ENCODE results near the gene WWC1. TPM values are rescaled to one million over a fixed set of nuclear protein-coding genes. Genes with fewer than 3 reads are reported as not detected.
"Not testable (repeated sequence)": the region's sequence is repeated elsewhere in the genome, so short reads cannot be mapped to it uniquely, and the experiment has no call there.

The WWC1 gene
- total RNA-seq, 1 experiment from 2014 or later = 38.3 TPM

DNA sequence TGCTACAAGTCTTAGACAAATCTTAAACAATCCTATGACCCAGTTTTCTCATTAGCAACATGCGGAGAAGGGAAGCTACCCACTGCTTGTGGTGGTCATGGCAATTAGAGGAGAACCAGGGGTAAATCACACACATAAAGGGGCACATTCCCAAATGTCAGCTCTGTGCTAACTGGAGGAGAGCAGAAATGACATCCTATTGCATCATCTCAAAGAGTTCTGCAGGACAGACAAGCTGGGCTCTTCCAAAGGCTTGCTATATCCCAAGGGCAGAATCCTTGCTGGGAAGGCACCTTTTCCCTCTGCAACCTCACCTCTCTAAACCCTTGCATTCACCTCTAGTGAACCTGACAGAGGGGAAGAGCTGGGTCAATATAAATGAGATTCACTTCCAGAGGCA is 17.0 kb upstream of the WWC1 start:
- Histone ChIP-seq H3K36me3 (no peaks in the 10 kb centered on the region), H3K27me3 (no peaks in the 10 kb centered on the region), H3K4me3 (no peak overlapping the region), H3K9me3 (no peaks in the 10 kb centered on the region)
- no peak for DNase-seq

DNA sequence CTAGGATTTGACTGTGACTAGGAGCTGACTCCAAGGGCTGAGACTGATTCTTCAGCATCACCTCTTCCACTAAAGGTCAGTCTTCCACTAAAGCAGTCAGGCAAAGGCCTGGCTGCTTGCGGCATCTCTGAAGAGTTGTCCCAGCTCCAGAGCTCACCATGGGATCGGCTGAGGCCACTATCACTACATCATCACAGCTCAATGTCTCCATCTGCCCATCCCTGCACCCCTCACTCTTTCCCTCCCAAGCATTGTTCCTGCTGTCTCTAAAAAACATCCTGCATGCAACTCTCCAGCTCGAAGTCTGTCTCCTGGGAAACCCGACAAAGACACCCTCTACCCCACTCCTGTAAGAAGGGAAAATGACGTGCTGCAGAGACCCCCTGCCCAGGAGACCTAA is 15.5 kb upstream of the WWC1 start:
- Histone ChIP-seq H3K9me3 (no peaks in the 10 kb centered on the region), H3K27me3 (no peaks in the 10 kb centered on the region), H3K36me3 (no peaks in the 10 kb centered on the region), H3K4me3 (no peak overlapping the region)
- DNase-seq = no peak

DNA sequence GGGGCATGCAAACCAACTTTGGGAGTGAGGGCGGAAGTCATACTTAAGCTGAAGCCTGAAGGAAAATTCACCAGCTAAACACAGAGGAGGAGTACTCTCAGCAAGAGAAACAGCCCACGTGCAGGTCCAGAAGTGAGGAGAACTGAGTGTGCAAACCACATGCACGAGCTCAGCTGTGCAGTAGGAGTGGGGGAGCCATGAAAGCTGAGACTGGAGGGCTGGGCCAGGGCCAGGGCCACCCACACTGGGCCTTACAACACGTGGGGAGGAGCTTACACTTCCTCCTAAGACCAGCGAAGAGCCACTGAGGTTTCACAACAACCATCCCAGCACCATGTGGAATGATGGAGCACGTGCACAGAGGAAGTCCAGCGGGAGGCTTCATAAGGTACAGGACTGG is 9.3 kb upstream of the WWC1 start:
- DNase-seq = no peak
- peaks cover 14% of the 10 kb centered on the region for H3K9me3 ChIP-seq

DNA sequence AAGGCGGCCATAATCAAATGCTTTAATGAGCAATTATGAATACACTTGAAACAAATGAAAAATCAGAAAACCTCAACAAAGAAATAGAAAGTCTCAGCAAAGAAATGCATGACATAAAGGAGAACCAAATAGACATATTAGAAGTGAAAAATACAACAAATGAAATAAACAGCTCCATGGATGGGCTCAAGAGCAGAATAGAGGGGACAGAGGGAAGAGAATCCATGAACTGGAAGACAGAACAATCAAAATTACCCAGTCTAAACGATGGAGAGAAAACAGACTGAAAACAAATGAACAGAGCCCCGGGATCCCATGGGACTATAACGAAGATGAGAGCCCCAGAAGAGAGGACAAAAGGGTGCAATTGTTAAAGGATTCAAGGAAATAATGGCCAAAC is 6.6 kb upstream of the WWC1 start:
- DNase-seq = no peak
- no peak overlapping the region for H3K4me3 ChIP-seq

More for the DNA sequence above, 9.3 kb upstream of the WWC1 start:
- H3K27me3 ChIP-seq = peaks cover 3% of the 10 kb centered on the region; the same call in 1 of the 2 replicates
- H3K4me3 ChIP-seq = no peak overlapping the region
- no peaks in the 10 kb centered on the region for H3K36me3 ChIP-seq

DNA sequence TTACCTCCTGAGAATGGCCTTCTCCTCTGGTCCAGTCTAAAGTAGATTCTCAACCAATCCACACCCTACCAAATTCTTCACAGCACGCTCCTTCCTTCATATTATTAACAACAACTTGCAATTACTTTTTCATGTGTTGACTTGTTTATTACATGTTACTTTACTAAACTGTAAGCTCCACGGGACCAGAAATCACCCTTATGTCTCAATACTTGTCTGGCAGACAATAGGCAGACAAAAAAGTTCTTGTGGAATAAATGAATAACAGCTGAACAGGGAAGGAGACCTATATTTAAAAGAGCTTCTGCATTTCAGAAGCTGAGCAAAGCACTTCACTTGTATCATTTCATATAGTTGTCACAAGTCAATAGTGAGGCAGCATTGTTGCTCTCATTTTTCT is 5.7 kb upstream of the WWC1 start:
- Histone ChIP-seq H3K4me3 (no peak overlapping the region), H3K36me3 (no peaks in the 10 kb centered on the region)

More for the DNA sequence above, 6.6 kb upstream of the WWC1 start:
- Histone ChIP-seq H3K9me3 (peaks cover 14% of the 10 kb centered on the region), H3K36me3 (no peaks in the 10 kb centered on the region), H3K27me3 (peaks cover 3% of the 10 kb centered on the region; the same call in 1 of the 2 replicates)

DNA sequence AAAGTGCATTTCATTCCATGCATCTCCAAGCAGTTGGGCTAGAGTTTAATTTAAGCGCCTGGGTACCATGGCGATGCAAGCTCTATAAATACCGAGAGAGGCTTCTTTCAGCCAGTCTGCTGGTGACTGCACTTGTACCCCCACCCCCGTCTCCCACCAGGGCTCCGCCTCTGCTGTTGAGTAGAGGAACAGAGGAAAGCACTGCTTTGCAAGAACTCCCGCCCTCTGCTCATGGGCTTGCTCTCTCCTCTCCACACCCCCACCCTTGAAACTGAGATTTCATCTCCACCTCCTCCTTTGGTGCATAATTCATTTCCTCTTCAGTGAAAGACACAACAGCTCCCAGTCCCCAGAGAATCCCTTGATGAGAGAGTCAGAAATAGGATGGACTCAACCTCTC is 5.1 kb upstream of the WWC1 start:
- Histone ChIP-seq H3K4me3 (no peak overlapping the region), H3K36me3 (no peaks in the 10 kb centered on the region), H3K9me3 (peaks cover 14% of the 10 kb centered on the region), H3K27me3 (peaks cover 3% of the 10 kb centered on the region; the same call in 1 of the 2 replicates)
- no peak for DNase-seq

More for the DNA sequence above, 5.7 kb upstream of the WWC1 start:
- peaks cover 14% of the 10 kb centered on the region for H3K9me3 ChIP-seq
- DNase-seq = no peak
- peaks cover 3% of the 10 kb centered on the region; the same call in 1 of the 2 replicates for H3K27me3 ChIP-seq

DNA sequence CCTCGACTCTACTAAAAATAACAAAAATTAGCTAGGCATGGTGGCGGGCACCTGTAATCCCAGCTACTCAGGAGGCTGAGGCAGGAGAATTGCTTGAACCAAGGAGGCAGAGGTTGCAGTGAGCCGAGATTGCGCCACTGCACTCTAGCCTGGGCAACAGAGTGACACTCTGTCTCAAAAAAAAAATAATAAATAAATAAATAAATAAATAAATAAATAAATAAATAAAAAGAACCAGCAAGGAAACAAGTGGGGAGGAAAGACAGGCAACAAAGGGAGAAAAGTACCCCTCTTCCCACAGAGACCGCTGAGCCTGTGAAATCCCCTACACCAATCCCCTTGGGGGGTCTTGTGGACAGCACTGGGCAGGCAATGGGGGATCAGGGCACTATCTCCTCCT is 4.6 kb upstream of the WWC1 start:
- peaks cover 14% of the 10 kb centered on the region for H3K9me3 ChIP-seq
- H3K36me3 ChIP-seq, H3K27me3 ChIP-seq, H3K4me3 ChIP-seq, DNase-seq: not testable (repeated sequence)

DNA sequence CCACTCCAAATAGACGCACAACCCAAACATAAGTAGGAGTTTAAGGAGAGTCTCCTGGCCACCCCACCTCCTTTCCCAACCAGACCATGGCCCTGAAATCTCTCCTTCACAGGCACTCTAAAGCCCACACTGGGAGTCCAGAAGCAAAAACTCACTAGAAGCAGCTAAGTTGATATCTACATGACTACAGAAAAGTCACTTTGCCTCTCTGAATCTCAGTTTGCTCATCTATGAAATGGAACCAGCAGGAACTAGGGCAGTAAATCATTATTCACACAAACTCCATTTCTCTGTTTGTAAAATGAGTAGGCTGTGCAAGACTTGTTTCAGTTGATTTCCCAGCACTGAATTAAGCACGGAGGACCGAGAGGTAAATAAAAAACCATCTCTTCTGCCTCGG is 4.1 kb upstream of the WWC1 start:
- Histone ChIP-seq H3K4me3 (no peak overlapping the region), H3K9me3 (peaks cover 14% of the 10 kb centered on the region), H3K36me3 (no peaks in the 10 kb centered on the region), H3K27me3 (peaks cover 3% of the 10 kb centered on the region; the same call in 1 of the 2 replicates)
- DNase-seq = no peak

DNA sequence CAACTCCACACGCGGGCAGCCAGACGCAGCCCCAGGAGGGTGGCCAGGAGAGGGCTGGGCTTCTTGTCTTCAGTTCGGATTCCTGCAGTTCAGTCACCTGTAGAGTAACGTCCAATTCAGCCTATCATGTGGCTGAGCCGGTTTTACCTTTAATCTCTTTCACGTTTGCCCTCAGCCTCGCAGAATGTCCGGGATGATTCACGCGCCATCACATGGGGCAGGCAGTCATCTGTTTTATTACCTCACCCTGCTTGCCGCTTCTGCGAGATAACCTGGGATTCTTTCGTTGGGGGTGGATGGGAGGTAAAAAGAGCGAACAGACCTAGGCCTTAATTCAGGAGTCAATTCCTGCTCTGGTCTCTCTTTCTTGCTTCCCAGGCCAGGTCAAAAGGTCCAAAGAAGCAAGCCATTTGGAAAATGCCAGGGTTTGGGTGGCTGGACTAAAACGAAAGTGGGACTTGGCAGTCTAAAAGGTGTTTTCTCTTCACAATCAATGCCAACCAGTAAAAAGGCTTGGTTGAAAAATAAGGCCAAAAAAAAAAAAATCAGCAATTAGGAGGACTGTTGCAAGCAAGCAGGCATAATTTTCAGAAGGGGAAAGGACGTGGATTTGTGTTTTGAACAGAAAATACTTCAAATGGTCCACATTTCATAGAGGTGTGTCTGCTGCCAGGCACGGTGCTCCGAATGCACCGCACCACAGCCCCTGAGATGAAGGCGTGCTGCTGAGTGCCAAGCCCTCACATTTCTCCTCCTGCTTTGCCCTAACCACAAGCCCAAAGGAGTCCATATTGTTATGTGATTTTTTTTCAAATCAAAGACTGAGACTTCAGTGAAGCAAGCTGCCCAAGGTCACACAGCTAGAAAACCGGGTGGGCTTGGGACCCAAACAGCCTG is 2.8 kb upstream of the WWC1 start:
- H3K27me3 ChIP-seq = peaks cover 3% of the 10 kb centered on the region; the same call in 1 of the 2 replicates
- H3K9me3 ChIP-seq = peaks cover 14% of the 10 kb centered on the region
- no peak overlapping the region for H3K4me3 ChIP-seq
- no peak for DNase-seq
- no peaks in the 10 kb centered on the region for H3K36me3 ChIP-seq

DNA sequence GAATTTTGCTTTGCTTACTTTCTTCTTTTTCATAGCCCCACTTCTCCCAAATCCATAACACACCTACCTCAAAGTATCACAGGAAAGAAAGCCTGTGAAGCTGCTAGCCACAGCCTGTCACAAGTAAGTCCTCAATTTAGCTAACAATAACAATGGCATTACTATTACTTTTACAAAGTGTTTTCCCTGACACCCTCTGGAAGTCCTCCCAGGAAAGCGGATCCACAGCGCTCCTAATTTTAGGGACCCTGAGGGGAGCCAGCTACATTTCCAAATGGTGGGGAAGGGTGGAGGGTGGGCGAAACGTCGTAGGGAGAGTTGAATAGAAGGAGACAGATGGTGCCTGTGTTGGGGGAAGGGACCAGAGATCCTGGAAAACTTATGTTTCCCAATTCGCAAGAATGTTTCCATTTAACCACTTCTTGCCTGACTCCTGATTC is 523 bp upstream of the WWC1 start:
- DNase-seq = no peak
- H3K4me3 ChIP-seq = peak overlapping the region; percentile 73

DNA sequence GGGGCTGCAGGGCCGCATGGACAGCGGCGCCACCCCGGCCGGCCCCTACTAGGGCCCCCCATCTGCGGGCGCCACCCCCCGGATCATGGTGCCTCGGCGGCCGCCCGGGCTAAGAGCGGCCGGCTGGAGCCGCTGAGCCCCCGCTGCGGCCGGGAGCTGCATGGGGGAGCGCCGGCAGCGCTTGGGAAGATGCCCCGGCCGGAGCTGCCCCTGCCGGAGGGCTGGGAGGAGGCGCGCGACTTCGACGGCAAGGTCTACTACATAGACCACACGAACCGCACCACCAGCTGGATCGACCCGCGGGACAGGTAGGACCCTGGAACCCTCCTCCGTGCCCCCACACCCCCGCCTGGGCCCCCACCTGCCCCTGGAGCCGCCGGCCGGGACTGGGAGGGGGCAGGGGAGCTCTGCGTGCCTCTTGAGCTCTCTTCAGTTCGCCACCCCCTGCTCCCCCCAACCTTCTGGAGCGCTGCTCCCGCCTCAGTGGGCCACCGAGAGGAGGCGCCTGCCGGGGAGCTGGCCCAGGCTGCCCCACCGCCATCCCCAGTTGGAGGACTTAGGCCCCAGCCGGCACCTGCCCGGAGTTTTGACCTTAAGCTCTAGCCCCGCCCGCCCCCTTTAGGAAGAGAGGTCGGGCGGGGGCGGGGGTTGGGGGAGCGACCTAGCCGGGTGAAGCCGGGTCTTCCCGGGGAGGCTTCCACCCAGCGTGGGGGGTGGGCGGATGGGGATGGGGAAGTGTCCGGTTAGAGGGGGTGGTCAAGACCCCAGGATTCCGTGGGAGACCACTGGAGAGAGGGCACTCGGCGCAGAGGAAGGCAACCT is 730 bp downstream of the WWC1 start:
- no peaks in the 10 kb centered on the region for H3K27me3 ChIP-seq
- H3K4me3 ChIP-seq = peak overlapping the region; percentile 73
- H3K9me3 ChIP-seq = no peaks in the 10 kb centered on the region
- peaks cover 12% of the 10 kb centered on the region; the same call in 1 of the 2 replicates for H3K36me3 ChIP-seq
- DNase-seq = peak; percentile 55

More for the DNA sequence above, 523 bp upstream of the WWC1 start:
- H3K36me3 ChIP-seq = peaks cover 1% of the 10 kb centered on the region; the same call in 1 of the 2 replicates
- H3K9me3 ChIP-seq = no peaks in the 10 kb centered on the region; the same call in 1 of the 2 replicates
- no peaks in the 10 kb centered on the region for H3K27me3 ChIP-seq

DNA sequence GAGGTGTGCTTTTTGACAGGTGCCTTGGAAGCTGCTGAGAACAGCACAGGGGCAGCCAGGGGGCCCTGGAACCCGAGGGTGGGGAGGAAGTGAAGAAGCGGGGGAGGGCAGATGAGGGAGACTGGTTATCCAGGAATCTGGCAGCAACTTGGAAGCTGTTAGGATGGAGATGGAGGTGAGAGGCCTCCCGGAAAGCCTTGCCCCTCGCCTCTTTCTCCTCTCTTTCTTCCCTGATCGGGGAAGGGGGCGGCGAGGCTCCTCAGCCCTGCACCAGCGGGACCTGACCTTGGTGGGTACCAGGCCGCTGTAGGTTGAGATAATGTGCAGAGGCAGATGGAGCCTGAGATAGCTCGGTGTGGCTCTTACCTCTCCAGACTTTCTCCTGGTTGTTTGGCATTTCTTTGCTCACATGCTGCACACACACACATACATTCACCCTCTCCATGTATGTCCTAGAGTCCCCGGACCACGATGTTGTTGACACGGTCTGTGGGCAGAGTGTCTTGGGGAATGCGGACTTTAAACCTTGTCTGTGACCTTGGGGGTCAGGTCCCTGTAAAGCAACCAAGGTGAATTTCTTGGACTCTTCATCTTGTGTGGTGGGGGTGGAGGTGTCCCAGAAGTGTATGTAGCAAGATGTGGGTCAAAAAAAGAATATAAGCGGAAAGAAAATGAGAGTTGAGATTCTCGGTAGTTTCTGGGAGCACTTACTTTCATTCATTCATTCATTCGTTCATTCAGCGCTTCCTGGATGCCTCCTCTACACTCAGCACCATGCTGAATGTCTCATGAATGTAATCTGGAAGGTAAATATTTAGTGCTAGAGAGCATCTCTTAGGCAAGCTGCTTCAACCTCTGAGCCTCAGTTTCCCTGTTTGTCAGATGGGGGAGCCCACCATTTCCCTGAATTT is 1.6 kb downstream of the WWC1 start:
- DNase-seq = no peak
- Histone ChIP-seq H3K9me3 (no peaks in the 10 kb centered on the region), H3K27me3 (no peaks in the 10 kb centered on the region), H3K36me3 (peaks cover 12% of the 10 kb centered on the region; the same call in 1 of the 2 replicates), H3K4me3 (peak overlapping the region; percentile 73)

DNA sequence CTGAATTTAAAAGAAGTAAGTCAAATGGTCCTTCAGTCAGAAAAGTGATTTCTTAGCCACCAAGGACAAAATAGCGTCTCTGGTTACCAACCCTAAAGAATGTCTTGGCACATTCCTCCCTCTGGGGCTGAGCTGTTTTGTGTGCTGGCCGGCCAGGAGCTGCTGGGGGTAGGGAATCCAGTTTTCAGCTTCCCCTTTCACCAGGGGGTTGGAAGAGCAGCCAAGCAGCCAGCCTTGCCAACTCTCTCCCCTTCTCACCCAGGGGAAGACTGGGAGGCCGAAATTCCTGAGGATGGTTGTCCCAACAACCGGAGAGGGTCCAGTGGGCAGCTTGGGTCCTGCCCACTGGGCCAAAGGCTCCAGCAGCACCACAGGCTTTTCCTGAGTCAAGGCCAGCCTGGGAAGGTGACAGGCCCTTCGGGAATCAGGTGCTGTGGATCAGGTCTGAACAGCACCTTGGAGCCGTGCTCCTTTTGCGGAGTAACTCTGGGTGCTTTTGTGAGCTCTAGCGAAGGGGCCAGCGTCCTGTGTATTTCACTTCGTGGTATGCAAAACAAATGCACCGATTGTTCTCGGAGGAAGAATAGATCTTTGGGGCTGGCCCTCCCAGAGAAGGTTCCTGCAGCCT is 4.2 kb downstream of the WWC1 start:
- H3K9me3 ChIP-seq = no peaks in the 10 kb centered on the region
- H3K27me3 ChIP-seq = no peaks in the 10 kb centered on the region
- H3K4me3 ChIP-seq = no peak overlapping the region
- DNase-seq = peak; percentile 91
- H3K36me3 ChIP-seq = peaks cover 12% of the 10 kb centered on the region; the same call in 1 of the 2 replicates

DNA sequence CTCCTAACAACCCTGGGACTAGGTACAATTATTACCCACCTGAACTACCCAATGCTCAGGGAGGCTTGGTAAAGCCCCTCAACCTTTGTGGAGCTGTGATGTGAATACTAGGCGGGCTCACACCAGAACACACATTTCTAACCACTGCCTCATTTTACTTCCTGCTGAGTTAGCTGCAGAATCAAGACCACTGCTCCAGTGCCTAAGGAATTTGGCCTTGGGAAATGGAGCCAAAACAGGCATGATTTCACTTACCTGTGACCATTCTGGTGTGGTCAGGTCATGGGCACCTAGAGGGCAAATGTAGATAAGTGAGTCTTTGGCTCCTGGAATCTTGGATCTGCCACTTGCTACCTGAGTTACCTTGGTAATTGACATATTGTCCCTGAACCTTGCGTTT is 5.2 kb downstream of the WWC1 start:
- Histone ChIP-seq H3K27me3 (no peaks in the 10 kb centered on the region), H3K9me3 (no peaks in the 10 kb centered on the region), H3K36me3 (peaks cover 12% of the 10 kb centered on the region; the same call in 1 of the 2 replicates), H3K4me3 (no peak overlapping the region)
- DNase-seq = no peak

DNA sequence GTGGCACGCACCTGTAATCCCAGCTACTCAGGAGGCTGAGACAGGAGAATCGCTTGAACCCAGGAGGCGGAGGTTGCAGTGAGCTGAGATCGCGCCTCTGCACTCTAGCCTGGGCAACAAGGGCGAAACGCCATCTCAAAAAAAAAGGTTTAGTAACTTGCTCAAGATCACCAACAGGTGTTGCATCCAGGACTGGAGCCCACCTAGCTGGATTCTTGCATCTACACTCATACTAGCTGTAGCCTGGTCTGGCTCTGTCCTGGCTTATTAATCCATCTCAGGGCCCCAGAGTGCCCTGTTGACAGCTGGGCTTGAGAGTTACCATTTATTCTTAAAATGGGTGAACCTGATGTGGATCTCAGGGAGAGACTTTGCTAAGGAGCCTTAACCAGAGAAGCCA is 7.5 kb downstream of the WWC1 start:
- Histone ChIP-seq H3K9me3 (peaks cover 5% of the 10 kb centered on the region; the same call in 1 of the 2 replicates), H3K27me3 (no peaks in the 10 kb centered on the region), H3K36me3 (peaks cover 19% of the 10 kb centered on the region), H3K4me3 (no peak overlapping the region)
- DNase-seq = no peak

DNA sequence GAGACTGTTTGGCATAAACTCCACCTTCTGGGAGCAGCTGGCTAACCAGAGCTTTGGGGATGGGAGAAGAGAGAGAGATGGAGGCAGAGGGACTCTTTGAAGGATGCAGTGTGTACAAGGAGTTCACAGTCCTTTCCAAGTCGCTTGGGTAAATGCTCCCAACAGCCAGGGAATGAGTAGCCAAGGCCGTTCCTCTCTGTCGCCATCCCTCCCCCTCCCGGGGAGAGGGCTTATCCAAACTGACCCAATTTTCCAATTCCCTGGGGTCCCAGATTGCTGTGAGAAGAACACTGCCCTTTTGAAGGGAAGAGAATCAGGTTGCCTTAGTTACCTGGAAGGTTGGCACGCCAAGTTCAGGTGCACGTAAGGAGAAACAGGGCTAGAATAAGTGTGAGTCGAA is 7.9 kb downstream of the WWC1 start:
- H3K27me3 ChIP-seq = no peaks in the 10 kb centered on the region
- DNase-seq = no peak
- H3K9me3 ChIP-seq = peaks cover 5% of the 10 kb centered on the region; the same call in 1 of the 2 replicates
- peaks cover 19% of the 10 kb centered on the region for H3K36me3 ChIP-seq
- no peak overlapping the region for H3K4me3 ChIP-seq

Measured in MG63 (cell line).